Measurements from ENCODE around the gene BACH1.

DNA sequence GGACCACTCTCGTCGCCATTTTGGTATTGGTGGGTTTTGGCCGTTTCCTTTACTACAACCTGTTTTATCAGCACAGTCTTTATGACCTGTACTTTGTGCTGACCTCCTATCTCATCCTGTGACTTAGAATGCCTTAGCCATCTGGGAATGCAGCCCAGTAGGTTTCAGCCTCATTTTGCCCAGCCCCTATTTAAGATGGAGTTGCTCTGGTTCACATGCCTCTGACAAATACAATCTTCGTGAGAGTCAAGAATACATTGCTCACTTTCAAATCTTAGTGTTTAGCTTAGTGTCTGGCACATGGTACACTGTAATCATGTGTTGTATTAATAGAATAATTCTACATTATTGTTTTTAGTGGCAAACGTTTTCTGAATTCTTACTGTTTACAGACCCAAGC is 88.9 kb downstream of the BACH1 start:
- TF ChIP-seq, protein P1, sequence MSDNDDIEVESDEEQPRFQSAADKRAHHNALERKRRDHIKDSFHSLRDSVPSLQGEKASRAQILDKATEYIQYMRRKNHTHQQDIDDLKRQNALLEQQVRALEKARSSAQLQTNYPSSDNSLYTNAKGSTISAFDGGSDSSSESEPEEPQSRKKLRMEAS (IDR thresholded peaks at IDR 0.05) = no peak
- TF ChIP-seq, protein P2, sequence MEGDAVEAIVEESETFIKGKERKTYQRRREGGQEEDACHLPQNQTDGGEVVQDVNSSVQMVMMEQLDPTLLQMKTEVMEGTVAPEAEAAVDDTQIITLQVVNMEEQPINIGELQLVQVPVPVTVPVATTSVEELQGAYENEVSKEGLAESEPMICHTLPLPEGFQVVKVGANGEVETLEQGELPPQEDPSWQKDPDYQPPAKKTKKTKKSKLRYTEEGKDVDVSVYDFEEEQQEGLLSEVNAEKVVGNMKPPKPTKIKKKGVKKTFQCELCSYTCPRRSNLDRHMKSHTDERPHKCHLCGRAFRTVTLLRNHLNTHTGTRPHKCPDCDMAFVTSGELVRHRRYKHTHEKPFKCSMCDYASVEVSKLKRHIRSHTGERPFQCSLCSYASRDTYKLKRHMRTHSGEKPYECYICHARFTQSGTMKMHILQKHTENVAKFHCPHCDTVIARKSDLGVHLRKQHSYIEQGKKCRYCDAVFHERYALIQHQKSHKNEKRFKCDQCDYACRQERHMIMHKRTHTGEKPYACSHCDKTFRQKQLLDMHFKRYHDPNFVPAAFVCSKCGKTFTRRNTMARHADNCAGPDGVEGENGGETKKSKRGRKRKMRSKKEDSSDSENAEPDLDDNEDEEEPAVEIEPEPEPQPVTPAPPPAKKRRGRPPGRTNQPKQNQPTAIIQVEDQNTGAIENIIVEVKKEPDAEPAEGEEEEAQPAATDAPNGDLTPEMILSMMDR (IDR thresholded peaks at IDR 0.05; ENCODE audit: control extremely low read depth in 1 of 3, insufficient read depth in 1 of 3, low read depth in 1 of 3, low read length in 3 of 3) = no peak
- TF ChIP-seq CREB1 (IDR thresholded peaks at IDR 0.05) (no peak), RFX5 (IDR thresholded peaks at IDR 0.05; ENCODE audit: borderline replicate concordance, low read depth, low read length) (no peak), EZH2 (IDR thresholded peaks at IDR 0.05; ENCODE audit: low read depth, low read length, severe bottlenecking) (no peak), JUN (IDR thresholded peaks at IDR 0.05; ENCODE audit: low read depth, low read length) (no peak)

Data from H1 (cell line).